Measurements from ENCODE around the gene CAMK2D.

Gene CAMK2D

GRCh38 chr4:113407409-113407808 is 354.1 kb downstream of the CAMK2D start:
- in situ Hi-C loops (cut with HindIII; ENCODE audit: low pct_ligation_motif_present, low pct_unique_long_range_greater_than_20kb, low sequenced_read_pairs) = no loop called here
- no peak for DNase-seq

GRCh38 chr4:113406723-113407016 is 354.9 kb downstream of the CAMK2D start:
- in situ Hi-C loops (cut with HindIII; ENCODE audit: low pct_ligation_motif_present, low pct_unique_long_range_greater_than_20kb, low sequenced_read_pairs) = no loop called here
- DNase-seq = no peak

- DNase-seq = no peak
- in situ Hi-C loops (cut with HindIII; ENCODE audit: low pct_ligation_motif_present, low pct_unique_long_range_greater_than_20kb, low sequenced_read_pairs) = no loop called here
Measured at GRCh38 chr4:113405874-113406722, 355.4 kb downstream of the CAMK2D start.

GRCh38 chr4:113404841-113405240 is 356.7 kb downstream of the CAMK2D start:
- no peak for DNase-seq

GRCh38 chr4:113404167-113404571 is 357.4 kb downstream of the CAMK2D start:
- in situ Hi-C loops (cut with HindIII; ENCODE audit: low pct_ligation_motif_present, low pct_unique_long_range_greater_than_20kb, low sequenced_read_pairs) = no loop called here
- DNase-seq = no peak

More at GRCh38 chr4:113404841-113405240, 356.7 kb downstream of the CAMK2D start:
- in situ Hi-C loops (cut with HindIII; ENCODE audit: low pct_ligation_motif_present, low pct_unique_long_range_greater_than_20kb, low sequenced_read_pairs) = no loop called here

Data from ACHN (cell line).